GM19438 (cell line): Measurements from ENCODE around the gene MUC4.
"Not testable (repeated sequence)": the region's sequence is repeated elsewhere in the genome, so short reads cannot be mapped to it uniquely, and the experiment has no call there.

Experiments
- ATAC-seq: cut with Tn5 transposase; IDR thresholded peaks from one replicate; pipeline ENCODE4 v1.9.1; 2021; ENCODE audit warnings: low read depth; ENCODE audit not compliant: unreplicated experiment

MUC4 gene

GRCh38 chr3:195839260-195840010 is 27.7 kb upstream of the MUC4 start:
- no peak for ATAC-seq

- ATAC-seq: no peak
These were observed 27.0 kb upstream of the MUC4 start for GRCh38 chr3:195838714-195839113.

GRCh38 chr3:195836476-195837135 is 24.9 kb upstream of the MUC4 start:
- no peak for ATAC-seq

GRCh38 chr3:195835791-195836190 is 24.1 kb upstream of the MUC4 start:
- no peak for ATAC-seq

- ATAC-seq: no peak
These were observed 23.2 kb upstream of the MUC4 start for GRCh38 chr3:195834675-195835583.

GRCh38 chr3:195829897-195830254 is 18.1 kb upstream of the MUC4 start:
- no peak for ATAC-seq

- ATAC-seq: no peak
These were observed 17.0 kb upstream of the MUC4 start for GRCh38 chr3:195828762-195829161.

- ATAC-seq: no peak
These were observed 14.4 kb upstream of the MUC4 start for GRCh38 chr3:195825857-195826804.

- ATAC-seq: no peak
These were observed 13.5 kb upstream of the MUC4 start for GRCh38 chr3:195825191-195825588.

- ATAC-seq: not testable (repeated sequence)
These were observed 12.9 kb upstream of the MUC4 start for GRCh38 chr3:195824425-195825190.

GRCh38 chr3:195823999-195824398 is 12.3 kb upstream of the MUC4 start:
- no peak for ATAC-seq

GRCh38 chr3:195823280-195823679 is 11.6 kb upstream of the MUC4 start:
- no peak for ATAC-seq

- no peak for ATAC-seq
These were observed 10.5 kb upstream of the MUC4 start for GRCh38 chr3:195822131-195822696.

GRCh38 chr3:195821403-195822130 is 9.8 kb upstream of the MUC4 start:
- no peak for ATAC-seq

- no peak for ATAC-seq
These were observed 9.2 kb upstream of the MUC4 start for GRCh38 chr3:195820901-195821300.

- ATAC-seq: no peak
These were observed 8.5 kb upstream of the MUC4 start for GRCh38 chr3:195820186-195820585.

- ATAC-seq: no peak
These were observed 6.6 kb upstream of the MUC4 start for GRCh38 chr3:195818301-195818700.

- no peak for ATAC-seq
These were observed 5.9 kb upstream of the MUC4 start for GRCh38 chr3:195817578-195818135.
